Measurements from ENCODE around the gene CYB561D1. TPM values are rescaled to one million over a fixed set of nuclear protein-coding genes. Genes with fewer than 3 reads are reported as not detected.

The CYB561D1 gene
- total RNA-seq, 1 experiment from 2014 or later, result 7.1 TPM

GRCh38 chr1:109475261-109475660, 18.6 kb upstream of the CYB561D1 start:
- no peaks in the 10 kb centered on the region for H3K4me1 ChIP-seq (ENCODE audit: low read length)
- H3K4me3 ChIP-seq (ENCODE audit: low read length), result no peak overlapping the region
- H3K36me3 ChIP-seq (ENCODE audit: insufficient read depth, low read length), result no peaks in the 10 kb centered on the region
- no peak overlapping the region for H3K27ac ChIP-seq (ENCODE audit: low read length)
- no peak overlapping the region for H2AFZ ChIP-seq (ENCODE audit: low read length)
- no peaks in the 10 kb centered on the region for H3K9me3 ChIP-seq (ENCODE audit: low read length)
- H3K79me2 ChIP-seq (ENCODE audit: low read length), result no peaks in the 10 kb centered on the region
- no peak overlapping the region for H3K9ac ChIP-seq (ENCODE audit: low read length)
- H3K27me3 ChIP-seq (ENCODE audit: low read length), result no peaks in the 10 kb centered on the region
- H3K9me2 ChIP-seq (replicated peaks; ENCODE audit: insufficient read depth, low read length), result no peaks in the 10 kb centered on the region
- H3K4me2 ChIP-seq (ENCODE audit: low read depth, low read length, poor library complexity, severe bottlenecking), result no peak overlapping the region
- DNase-seq, result no peak
- 0 out of 2 replicates have a peak, but pooled peaks cover 3% of the 10 kb centered on the region for H4K20me1 ChIP-seq (ENCODE audit: insufficient read depth, low read depth, low read length)

GRCh38 chr1:109476825-109477224, 17.1 kb upstream of the CYB561D1 start:
- Histone ChIP-seq H3K79me2 (ENCODE audit: low read length) (no peaks in the 10 kb centered on the region), H3K9me2 (replicated peaks; ENCODE audit: insufficient read depth, low read length) (no peaks in the 10 kb centered on the region), H3K36me3 (ENCODE audit: insufficient read depth, low read length) (no peaks in the 10 kb centered on the region), H3K9me3 (ENCODE audit: low read length) (no peaks in the 10 kb centered on the region), H4K20me1 (ENCODE audit: insufficient read depth, low read depth, low read length) (0 out of 2 replicates have a peak, but pooled peaks cover 3% of the 10 kb centered on the region), H3K9ac (ENCODE audit: low read length) (no peak overlapping the region), H3K27me3 (ENCODE audit: low read length) (no peaks in the 10 kb centered on the region), H2AFZ (ENCODE audit: low read length) (no peak overlapping the region), H3K4me1 (ENCODE audit: low read length) (no peaks in the 10 kb centered on the region), H3K27ac (ENCODE audit: low read length) (no peak overlapping the region), H3K4me2 (ENCODE audit: low read depth, low read length, poor library complexity, severe bottlenecking) (no peak overlapping the region), H3K4me3 (ENCODE audit: low read length) (no peak overlapping the region)
- DNase-seq, result no peak

DNA sequence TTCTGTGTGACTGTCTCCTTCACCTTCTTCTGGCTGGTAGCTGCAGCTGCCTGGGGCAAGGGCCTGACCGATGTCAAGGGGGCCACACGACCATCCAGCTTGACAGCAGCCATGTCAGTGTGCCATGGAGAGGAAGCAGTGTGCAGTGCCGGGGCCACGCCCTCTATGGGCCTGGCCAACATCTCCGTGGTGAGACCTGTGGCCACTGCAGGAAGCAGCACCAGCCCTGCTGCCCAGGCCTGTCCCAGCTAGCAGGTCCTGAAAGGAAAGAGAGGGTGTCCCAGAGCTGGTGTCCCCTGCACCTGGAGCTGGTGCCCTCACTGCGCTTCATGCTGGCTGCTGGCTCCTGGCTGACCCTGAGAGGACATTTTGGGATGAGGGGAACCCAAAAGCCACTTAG, 16.1 kb upstream of the CYB561D1 start:
- Histone ChIP-seq H2AFZ (ENCODE audit: low read length) (no peak overlapping the region), H3K9me3 (ENCODE audit: low read length) (no peaks in the 10 kb centered on the region), H3K9ac (ENCODE audit: low read length) (no peak overlapping the region), H3K79me2 (ENCODE audit: low read length) (no peaks in the 10 kb centered on the region), H3K9me2 (replicated peaks; ENCODE audit: insufficient read depth, low read length) (no peaks in the 10 kb centered on the region), H4K20me1 (ENCODE audit: insufficient read depth, low read depth, low read length) (0 out of 2 replicates have a peak, but pooled peaks cover 3% of the 10 kb centered on the region), H3K27ac (ENCODE audit: low read length) (no peak overlapping the region), H3K4me1 (ENCODE audit: low read length) (peaks cover under 1% of the 10 kb centered on the region), H3K4me2 (ENCODE audit: low read depth, low read length, poor library complexity, severe bottlenecking) (no peak overlapping the region), H3K27me3 (ENCODE audit: low read length) (no peaks in the 10 kb centered on the region), H3K36me3 (ENCODE audit: insufficient read depth, low read length) (no peaks in the 10 kb centered on the region), H3K4me3 (ENCODE audit: low read length) (no peak overlapping the region)
- DNase-seq, result no peak

GRCh38 chr1:109478806-109479205, 15.1 kb upstream of the CYB561D1 start:
- H3K9me2 ChIP-seq (replicated peaks; ENCODE audit: insufficient read depth, low read length), result no peaks in the 10 kb centered on the region
- no peak overlapping the region for H3K4me2 ChIP-seq (ENCODE audit: low read depth, low read length, poor library complexity, severe bottlenecking)
- H3K27ac ChIP-seq (ENCODE audit: low read length), result no peak overlapping the region
- no peak overlapping the region for H3K4me3 ChIP-seq (ENCODE audit: low read length)
- no peaks in the 10 kb centered on the region for H3K9me3 ChIP-seq (ENCODE audit: low read length)
- H3K36me3 ChIP-seq (ENCODE audit: insufficient read depth, low read length), result no peaks in the 10 kb centered on the region
- no peaks in the 10 kb centered on the region for H3K79me2 ChIP-seq (ENCODE audit: low read length)
- H3K9ac ChIP-seq (ENCODE audit: low read length), result no peak overlapping the region
- 0 out of 2 replicates have a peak, but pooled peaks cover 3% of the 10 kb centered on the region for H4K20me1 ChIP-seq (ENCODE audit: insufficient read depth, low read depth, low read length)
- no peak overlapping the region for H2AFZ ChIP-seq (ENCODE audit: low read length)
- peak; percentile 58 for DNase-seq
- H3K4me1 ChIP-seq (ENCODE audit: low read length), result peaks cover 7% of the 10 kb centered on the region
- H3K27me3 ChIP-seq (ENCODE audit: low read length), result no peaks in the 10 kb centered on the region

DNA sequence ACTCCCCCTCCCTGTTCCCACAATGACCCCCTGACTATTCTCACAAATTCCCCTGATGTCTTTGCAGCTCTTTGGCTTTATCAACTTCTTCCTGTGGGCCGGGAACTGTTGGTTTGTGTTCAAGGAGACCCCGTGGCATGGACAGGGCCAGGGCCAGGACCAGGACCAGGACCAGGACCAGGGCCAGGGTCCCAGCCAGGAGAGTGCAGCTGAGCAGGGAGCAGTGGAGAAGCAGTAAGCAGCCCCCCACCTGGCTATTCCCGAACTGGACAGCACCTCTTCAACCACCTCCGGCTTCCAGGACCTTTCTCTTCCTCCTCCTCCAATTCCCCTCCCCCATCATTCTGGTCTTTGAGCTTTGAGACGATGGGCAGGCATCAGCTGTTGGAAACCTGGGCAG, 14.6 kb upstream of the CYB561D1 start:
- no peaks in the 10 kb centered on the region for H3K36me3 ChIP-seq (ENCODE audit: insufficient read depth, low read length)
- H3K27ac ChIP-seq (ENCODE audit: low read length), result no peak overlapping the region
- no peaks in the 10 kb centered on the region for H3K9me2 ChIP-seq (replicated peaks; ENCODE audit: insufficient read depth, low read length)
- no peak overlapping the region for H3K4me3 ChIP-seq (ENCODE audit: low read length)
- H4K20me1 ChIP-seq (ENCODE audit: insufficient read depth, low read depth, low read length), result 0 out of 2 replicates have a peak, but pooled peaks cover 3% of the 10 kb centered on the region
- H3K27me3 ChIP-seq (ENCODE audit: low read length), result no peaks in the 10 kb centered on the region
- no peak overlapping the region for H3K4me2 ChIP-seq (ENCODE audit: low read depth, low read length, poor library complexity, severe bottlenecking)
- H3K9ac ChIP-seq (ENCODE audit: low read length), result no peak overlapping the region
- no peak overlapping the region for H2AFZ ChIP-seq (ENCODE audit: low read length)
- H3K79me2 ChIP-seq (ENCODE audit: low read length), result 0 out of 2 replicates have a peak, but pooled peaks cover 1% of the 10 kb centered on the region
- H3K4me1 ChIP-seq (ENCODE audit: low read length), result peaks cover 8% of the 10 kb centered on the region
- no peak for DNase-seq
- no peaks in the 10 kb centered on the region for H3K9me3 ChIP-seq (ENCODE audit: low read length)

- Histone ChIP-seq H4K20me1 (ENCODE audit: insufficient read depth, low read depth, low read length) (0 out of 2 replicates have a peak, but pooled peaks cover 3% of the 10 kb centered on the region), H3K27me3 (ENCODE audit: low read length) (no peaks in the 10 kb centered on the region), H2AFZ (ENCODE audit: low read length) (no peak overlapping the region), H3K4me3 (ENCODE audit: low read length) (no peak overlapping the region), H3K36me3 (ENCODE audit: insufficient read depth, low read length) (no peaks in the 10 kb centered on the region), H3K27ac (ENCODE audit: low read length) (no peak overlapping the region), H3K4me2 (ENCODE audit: low read depth, low read length, poor library complexity, severe bottlenecking) (no peak overlapping the region), H3K9me3 (ENCODE audit: low read length) (no peaks in the 10 kb centered on the region), H3K79me2 (ENCODE audit: low read length) (0 out of 2 replicates have a peak, but pooled peaks cover 5% of the 10 kb centered on the region), H3K9ac (ENCODE audit: low read length) (no peak overlapping the region), H3K4me1 (ENCODE audit: low read length) (peaks cover 14% of the 10 kb centered on the region), H3K9me2 (replicated peaks; ENCODE audit: insufficient read depth, low read length) (no peaks in the 10 kb centered on the region)
- DNase-seq, result no peak
Measured at GRCh38 chr1:109479901-109480300, 14.0 kb upstream of the CYB561D1 start.

DNA sequence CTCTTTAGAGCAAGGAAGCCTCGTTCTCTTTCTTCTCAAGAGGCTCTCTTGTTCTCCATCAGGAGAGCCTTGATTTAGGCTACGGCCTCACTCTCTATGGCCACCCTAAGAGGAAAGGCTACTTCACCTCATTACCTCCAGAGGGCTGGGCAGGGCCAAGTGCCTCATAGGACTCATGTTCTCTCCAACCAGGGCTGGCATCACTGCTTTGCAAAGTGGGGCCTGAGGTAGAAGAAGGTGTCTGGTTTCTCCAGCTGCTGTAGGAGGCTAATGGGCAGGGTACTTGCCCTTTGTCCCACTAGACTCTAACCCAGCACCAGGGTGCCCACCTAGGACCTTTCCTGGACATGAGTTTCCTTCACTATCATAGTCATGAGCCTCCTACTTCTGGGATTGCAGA, 12.2 kb upstream of the CYB561D1 start:
- no peak overlapping the region for H3K4me2 ChIP-seq (ENCODE audit: low read depth, low read length, poor library complexity, severe bottlenecking)
- peaks cover 23% of the 10 kb centered on the region for H3K4me1 ChIP-seq (ENCODE audit: low read length)
- no peaks in the 10 kb centered on the region for H3K9me3 ChIP-seq (ENCODE audit: low read length)
- H4K20me1 ChIP-seq (ENCODE audit: insufficient read depth, low read depth, low read length), result 0 out of 2 replicates have a peak, but pooled peaks cover 3% of the 10 kb centered on the region
- no peak overlapping the region for H3K4me3 ChIP-seq (ENCODE audit: low read length)
- H3K9me2 ChIP-seq (replicated peaks; ENCODE audit: insufficient read depth, low read length), result no peaks in the 10 kb centered on the region
- no peaks in the 10 kb centered on the region for H3K36me3 ChIP-seq (ENCODE audit: insufficient read depth, low read length)
- no peak overlapping the region for H2AFZ ChIP-seq (ENCODE audit: low read length)
- 0 out of 2 replicates have a peak, but pooled peaks cover 5% of the 10 kb centered on the region for H3K79me2 ChIP-seq (ENCODE audit: low read length)
- no peak overlapping the region for H3K9ac ChIP-seq (ENCODE audit: low read length)
- no peak overlapping the region for H3K27ac ChIP-seq (ENCODE audit: low read length)
- no peak for DNase-seq
- no peaks in the 10 kb centered on the region for H3K27me3 ChIP-seq (ENCODE audit: low read length)

DNA sequence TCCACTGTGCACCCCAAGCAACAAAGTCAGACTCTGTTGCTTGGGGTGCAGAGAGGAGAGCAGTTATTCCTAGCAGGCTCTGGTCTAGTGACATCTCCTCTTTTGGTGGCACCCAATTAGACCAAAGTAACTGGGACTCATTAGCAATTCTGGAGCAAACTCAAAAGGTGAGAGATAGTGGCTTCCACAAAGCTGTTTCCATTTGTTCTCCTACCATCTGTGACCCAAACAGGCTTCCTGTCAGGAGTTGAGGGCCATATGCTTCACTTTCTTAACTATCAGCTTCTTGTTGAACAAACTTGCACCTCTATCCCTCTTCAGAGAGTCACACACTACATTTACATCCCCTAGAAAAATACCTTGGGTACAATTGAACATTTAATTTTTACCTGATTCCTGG, 11.7 kb upstream of the CYB561D1 start:
- no peak overlapping the region for H3K4me2 ChIP-seq (ENCODE audit: low read depth, low read length, poor library complexity, severe bottlenecking)
- no peak overlapping the region for H2AFZ ChIP-seq (ENCODE audit: low read length)
- H3K4me3 ChIP-seq (ENCODE audit: low read length), result no peak overlapping the region

More for the DNA sequence above, 11.7 kb upstream of the CYB561D1 start:
- Histone ChIP-seq H3K27ac (ENCODE audit: low read length) (no peak overlapping the region), H3K9me2 (replicated peaks; ENCODE audit: insufficient read depth, low read length) (no peaks in the 10 kb centered on the region), H3K27me3 (ENCODE audit: low read length) (no peaks in the 10 kb centered on the region), H4K20me1 (ENCODE audit: insufficient read depth, low read depth, low read length) (0 out of 2 replicates have a peak, but pooled peaks cover 3% of the 10 kb centered on the region), H3K9me3 (ENCODE audit: low read length) (no peaks in the 10 kb centered on the region), H3K36me3 (ENCODE audit: insufficient read depth, low read length) (no peaks in the 10 kb centered on the region), H3K9ac (ENCODE audit: low read length) (no peak overlapping the region), H3K4me1 (ENCODE audit: low read length) (peaks cover 23% of the 10 kb centered on the region), H3K79me2 (ENCODE audit: low read length) (0 out of 2 replicates have a peak, but pooled peaks cover 5% of the 10 kb centered on the region)
- DNase-seq, result no peak

All from Karpas-422 (cell line).